HG03521 (cell line): Measurements from ENCODE around the gene RAB3D.
"Not testable (repeated sequence)": the region's sequence is repeated elsewhere in the genome, so short reads cannot be mapped to it uniquely, and the experiment has no call there.

Source experiments
- ATAC-seq: cut with Tn5 transposase; IDR thresholded peaks from one replicate; pipeline ENCODE4 v1.9.1; 2021; ENCODE audit warnings: mild to moderate bottlenecking, moderate library complexity; ENCODE audit not compliant: unreplicated experiment

Gene RAB3D, protein sequence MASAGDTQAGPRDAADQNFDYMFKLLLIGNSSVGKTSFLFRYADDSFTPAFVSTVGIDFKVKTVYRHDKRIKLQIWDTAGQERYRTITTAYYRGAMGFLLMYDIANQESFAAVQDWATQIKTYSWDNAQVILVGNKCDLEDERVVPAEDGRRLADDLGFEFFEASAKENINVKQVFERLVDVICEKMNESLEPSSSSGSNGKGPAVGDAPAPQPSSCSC

DNA sequence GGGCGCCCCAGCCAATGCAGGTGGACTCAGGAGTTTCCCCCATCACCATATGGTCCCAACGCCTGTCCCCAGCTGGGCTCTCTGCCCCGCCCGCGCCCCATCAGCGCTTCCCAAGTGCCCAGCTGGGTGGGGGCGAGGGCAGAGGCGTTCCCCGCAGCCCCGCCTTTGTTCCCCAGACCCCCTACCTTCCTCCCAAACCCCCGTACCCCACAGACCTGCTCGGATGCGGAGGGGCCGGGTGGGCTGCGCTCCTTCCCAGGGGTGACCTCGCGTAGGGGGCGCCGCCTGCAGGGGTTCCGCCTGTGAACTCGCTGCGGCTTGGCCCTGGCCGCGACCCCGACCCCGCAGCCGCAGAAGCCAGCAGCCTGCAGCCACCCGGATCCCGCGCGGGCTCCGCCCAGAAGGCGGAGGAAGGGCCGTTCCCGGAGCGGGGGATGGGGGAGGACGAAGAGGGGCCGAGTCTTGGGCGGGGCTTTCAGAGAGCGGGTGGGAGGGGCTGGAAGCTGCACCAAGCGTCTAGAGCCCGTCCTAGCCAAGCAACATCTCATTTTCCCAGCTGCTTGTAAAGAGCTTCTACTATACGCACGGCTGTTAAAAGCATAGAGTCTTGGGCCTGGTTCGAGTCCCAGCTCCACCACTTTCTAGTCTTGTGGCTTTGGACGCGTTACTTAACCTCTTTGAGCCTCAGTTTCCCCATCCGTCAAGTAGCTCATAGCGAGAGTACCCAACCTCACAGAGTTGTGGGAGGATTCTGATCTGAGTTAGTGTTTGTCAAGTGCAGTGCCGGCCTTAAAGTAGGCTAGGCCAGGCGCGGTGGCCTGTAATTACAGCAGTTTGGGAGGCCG lies at the start of gene RAB3D:
Gene RAB3D, minus strand, starts transcription at position 404 of the 845 bp plus-strand sequence. CDS start 2,258 bp downstream, outside the sequence.
- peak; percentile 71 for ATAC-seq

DNA sequence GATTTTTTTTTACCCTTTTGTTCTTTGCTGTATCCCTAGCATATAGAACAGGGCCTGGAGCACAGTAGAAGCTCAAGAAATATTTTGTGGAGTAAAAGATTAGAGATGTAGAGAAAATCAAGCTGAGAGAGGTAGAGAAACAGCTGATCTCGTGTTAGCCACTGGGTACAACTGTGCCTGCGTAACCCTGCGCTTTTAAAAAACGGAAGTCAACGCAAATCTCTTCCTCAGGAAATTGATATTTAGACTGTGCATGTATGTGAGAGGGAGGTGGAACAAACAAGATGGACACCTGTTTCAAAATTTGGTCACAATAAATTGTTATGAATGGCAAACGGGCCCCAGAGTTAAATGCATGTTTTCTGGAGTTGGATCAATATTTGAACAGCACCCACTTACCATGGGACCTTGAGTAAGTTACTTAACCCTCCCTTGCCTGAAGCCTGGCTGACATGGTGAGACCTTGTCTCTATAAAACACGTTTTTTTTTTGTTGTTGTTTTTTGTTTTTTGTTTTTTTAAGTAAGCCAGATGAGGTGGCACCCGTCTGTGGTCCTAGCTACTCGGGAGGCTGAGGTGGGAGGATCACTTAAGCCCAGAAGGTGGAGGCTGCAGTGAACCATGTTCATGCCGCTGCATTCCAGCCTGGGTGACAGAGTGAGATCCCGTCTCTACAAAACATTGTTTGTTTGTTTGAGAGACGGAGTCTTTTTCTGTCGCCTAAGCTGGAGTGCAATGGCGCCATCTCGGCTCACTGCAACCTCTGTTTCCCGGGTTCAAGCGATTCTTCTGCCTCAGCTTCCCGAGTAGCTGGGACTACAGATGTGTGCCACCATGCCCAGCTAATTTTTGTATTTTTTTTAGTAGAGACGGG lies 47.9 kb upstream of the RAB3D start:
- no peak for ATAC-seq

DNA sequence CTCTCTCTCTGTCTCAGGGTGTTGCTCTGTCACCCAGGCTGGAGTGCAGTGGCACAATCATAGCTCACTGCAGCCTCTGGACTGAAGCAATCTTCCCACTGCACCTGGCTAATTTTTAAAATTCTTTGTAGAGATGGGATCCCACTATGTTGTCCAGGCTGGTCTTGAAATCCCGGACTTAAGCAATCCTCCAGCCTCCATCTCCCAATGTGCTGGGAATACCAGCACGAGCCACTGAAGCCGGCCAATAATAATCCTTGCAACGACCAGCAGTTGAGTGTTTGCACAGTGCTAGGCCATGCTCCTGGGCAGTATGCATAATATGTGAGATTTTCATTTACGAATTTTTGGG lies 45.3 kb upstream of the RAB3D start:
- ATAC-seq: no peak

DNA sequence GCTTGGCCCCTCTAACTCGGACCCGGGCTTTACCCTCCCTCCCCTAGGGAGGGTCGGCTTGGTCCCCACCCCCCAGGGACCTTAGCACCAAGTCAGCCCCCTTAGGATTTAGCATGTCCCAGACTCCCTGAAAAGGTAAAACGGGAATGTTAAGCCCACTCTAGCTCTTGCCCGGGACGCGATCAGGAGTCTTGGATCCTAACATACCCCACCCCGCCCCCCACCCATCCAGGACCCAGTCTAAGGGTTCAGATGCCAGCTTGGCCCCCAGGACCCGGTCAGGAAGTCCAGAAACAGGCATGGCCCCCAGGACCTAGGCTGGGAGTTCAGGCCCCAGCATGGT lies 44.2 kb upstream of the RAB3D start:
- ATAC-seq: no peak

DNA sequence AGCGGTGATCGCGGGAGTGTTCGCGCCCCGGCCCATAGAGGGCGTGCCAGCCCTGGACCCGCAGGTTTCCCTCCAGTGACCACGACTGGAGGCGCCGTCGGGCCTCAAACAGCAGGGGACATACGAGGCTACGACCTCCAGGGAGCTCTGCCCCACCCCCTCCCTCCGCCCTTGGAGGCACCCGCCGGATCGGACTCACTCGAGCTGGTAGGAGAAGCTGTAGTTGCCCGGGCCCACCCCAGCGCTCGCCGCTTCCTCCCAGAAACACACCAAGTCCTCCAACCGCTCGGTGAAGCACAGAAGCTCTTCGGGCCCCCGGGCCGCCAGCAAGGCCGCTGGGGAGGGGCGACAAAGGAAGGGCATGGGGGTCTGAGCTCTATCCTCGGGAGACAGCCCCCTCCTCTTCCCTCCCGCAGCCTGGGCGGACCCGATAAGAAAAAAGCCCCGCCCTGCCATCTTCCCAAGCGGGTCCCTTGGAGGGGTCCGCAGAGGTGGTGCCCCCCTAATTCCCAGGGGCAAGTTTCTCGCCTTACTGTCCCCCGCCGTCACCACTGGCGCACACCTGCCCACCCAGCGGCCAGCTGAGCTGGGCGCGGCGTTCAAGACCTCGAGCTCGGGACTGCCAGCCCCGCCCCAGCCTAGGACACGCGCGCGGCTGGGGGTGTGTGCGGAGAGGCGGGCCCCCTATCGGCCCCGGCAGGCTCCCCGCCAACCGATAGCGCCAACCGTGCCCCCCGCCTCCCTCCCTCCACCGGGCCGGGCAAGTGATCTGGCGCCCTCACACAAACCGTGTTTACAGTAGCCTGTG lies 43.6 kb upstream of the RAB3D start:
- ATAC-seq: no peak

DNA sequence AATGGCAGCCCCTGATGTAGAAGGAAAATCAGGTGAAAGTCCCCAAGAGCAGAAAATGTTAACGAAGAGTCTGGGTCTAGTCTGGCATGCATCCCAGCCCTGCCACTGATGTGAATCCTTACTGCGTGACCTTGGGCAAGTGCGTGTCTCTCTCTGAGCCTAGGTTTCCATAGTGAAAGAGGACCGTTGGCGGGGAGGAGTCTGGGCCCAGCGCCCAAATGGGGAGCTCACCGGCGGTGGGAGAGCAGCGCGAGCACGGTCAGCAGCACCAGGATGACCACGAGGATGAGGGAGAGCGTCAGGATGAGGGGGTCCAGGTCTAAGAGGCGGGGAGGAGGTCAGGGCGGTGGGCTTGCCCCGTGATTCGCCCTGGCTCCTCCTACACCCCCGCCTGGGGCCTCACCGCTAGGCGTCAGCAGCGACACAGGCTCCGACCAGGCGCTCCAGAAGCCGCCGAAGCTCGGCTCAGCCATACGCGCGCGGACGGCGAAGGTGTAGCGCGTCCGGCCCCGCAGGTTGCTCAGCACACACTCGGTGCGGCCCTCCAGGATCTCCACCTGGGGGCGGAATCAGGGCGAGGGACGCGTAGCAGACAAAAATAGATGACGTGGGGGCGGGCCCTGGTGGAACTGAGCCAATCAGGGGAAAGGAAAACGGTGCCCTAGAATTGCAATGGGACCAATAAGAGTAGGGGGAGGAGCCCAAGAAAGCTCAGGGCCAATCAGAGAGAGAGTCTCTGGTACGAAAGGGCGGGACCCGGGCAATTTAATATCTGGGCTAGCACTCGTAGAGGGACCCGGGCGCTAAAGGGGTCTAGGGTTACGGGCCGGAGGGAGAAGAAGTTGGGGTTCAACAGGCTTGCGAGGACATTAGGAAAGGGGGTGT lies 41.4 kb upstream of the RAB3D start:
- ATAC-seq: peak; percentile 75

DNA sequence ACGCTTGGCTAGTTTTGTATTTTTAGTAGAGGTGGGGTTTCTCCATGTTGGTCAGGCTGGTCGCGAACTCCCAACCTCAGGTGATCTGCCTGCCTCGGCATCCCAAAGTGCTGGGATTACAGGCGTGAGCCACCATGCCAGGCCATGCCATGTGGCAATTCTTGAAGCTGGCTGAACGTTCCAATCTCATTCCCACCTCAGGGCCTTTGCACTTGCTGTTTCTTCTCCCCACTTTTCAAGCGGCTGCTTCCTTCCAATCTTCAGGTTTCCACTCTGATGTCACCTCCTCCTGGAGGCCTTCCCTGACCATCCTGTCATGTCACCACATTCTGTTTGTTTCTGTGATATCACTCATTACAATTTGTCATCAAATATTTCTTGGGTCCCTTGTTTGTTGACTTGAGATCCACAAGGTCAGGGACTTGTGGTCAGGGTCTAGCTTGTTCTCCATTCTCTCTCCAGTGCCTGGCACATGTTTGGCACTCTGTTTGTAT lies 40.4 kb upstream of the RAB3D start:
- no peak for ATAC-seq

DNA sequence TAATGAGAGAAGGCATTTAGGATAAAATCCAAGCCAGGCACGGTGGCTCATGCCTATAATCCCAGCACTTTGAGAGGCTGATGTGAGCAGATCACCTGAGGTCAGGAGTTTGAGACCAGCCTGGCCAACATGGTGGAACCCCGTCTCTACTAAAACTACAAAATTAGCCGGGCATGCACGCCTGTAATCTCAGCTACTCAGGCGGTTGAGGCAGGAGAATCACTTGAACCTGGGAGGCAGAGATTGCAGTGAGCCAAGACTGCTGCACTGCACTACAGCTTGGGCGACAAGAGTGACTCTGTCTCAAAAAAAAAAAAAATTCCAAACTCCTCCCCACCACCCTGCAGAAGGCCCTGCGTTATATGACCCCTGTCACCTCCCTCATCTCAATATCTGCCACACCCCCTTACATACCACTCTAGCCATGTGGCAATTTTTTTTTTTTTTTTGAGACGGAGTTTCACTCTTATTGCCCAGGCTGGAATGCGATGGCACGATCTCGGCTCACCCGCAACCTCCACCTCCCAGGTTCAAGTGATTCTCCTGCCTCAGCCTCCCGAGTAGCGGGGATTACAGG lies 39.9 kb upstream of the RAB3D start:
- ATAC-seq: not testable (repeated sequence)

DNA sequence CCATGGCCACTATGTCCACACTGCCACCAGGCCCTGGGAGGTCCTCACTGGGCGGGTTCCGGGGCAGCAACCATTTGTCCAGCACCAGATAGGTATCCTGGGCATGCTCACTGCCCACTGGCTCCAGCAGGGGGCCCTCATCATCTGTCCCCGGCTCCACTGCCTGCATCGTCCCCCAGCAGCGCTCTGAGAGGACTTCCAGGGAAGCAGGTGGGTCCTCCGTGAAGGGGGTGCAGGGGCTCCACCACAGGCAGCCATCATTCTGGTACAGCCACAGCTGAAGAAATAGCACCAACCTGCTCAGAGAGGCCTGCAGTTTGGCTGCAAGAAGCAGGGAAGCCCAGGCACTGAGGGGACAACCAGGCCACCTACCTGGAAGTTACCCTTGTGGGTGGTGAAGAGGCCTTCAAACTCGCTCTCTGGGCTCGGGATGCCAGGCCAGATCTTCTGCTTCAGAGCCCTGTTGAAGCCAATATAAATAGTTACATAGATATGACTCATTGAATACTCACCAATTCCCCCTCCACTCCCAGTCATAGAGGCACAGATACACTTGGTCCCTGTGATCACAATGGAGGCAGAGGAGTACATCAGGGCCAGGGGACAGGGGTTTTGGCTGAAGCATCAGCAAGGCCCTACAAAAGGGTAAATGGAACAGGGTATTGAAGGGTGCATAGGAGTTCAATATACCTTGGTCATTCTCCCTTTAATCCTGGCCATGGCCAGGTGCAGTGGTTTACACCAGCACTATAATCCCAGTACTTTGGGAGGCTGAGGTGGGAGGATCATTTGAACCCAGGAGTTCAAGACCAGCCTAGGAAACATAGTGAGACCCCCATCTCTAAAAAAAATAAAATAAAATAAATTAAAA lies 39.1 kb upstream of the RAB3D start:
- ATAC-seq: no peak

DNA sequence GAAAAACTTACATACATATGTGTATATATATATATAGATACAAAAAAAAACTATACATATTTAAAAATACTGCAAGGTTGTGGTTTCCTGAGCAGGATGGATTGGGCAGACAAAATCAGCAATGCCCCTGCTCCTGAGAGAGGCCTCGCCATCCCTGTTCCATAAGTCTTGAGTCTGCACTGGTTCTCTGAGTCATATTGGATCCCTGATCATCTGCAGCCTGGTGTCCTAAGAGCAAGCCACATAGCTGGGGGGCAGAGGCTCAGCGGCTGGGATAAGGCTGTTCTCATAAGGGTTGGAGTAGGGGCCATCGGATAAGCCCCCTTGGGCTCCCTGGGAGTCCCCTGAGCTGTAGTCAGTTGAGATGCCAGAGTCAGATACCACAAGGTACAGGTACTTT lies 38.3 kb upstream of the RAB3D start:
- ATAC-seq: no peak

DNA sequence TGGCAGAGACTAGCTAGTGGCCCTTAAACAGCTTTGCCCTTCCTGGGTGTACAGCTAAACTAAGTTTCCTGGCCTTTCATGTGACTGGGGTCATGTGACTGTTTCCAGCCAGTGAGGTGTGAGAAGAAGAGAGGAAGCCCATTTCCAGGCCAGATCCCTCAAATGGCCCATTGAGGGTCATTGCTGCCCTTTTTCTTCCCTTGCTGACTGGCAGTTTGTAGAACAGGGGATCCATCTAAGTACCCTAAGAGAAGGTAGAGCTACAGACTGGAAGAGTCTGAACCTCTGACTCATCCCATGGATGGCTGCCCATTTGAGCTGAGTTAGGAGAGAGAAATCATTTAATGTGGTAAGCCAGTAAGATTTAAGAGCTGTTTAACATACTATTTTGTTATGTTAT lies 37.8 kb upstream of the RAB3D start:
- ATAC-seq: no peak

DNA sequence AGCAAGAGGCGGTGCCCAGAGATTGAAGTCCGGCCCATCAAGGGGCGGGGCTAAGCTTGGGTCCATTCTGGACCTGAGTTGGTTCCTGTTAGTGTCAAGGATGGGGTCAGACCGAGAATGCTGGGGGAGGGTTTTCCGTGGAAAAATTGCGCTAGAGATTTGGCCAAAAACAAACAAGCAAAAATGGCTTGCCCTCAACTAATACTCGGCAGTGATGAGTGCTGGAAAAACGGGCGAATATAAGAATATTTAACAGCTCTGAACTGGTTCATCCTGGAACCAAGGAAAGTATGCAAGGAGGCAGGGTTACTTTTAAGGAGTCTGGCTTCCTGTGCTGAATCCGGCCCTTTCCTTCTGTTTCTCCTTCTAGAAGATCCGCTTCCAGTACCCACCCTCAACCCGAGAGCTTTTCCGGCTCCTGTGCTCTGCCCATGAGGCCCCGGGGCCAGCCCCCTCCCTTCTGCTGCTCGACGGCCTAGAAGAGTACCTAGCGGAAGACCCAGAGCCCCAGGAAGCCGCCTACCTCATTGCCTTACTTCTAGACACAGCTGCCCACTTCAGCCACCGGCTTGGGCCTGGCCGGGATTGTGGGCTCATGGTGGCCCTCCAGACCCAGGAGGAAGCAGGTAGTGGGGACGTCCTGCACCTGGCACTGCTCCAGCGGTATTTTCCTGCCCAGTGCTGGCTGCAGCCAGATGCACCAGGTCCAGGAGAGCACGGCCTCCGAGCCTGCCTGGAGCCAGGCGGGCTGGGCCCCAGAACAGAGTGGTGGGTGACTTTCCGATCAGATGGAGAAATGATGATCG lies 35.9 kb upstream of the RAB3D start:
- no peak for ATAC-seq

DNA sequence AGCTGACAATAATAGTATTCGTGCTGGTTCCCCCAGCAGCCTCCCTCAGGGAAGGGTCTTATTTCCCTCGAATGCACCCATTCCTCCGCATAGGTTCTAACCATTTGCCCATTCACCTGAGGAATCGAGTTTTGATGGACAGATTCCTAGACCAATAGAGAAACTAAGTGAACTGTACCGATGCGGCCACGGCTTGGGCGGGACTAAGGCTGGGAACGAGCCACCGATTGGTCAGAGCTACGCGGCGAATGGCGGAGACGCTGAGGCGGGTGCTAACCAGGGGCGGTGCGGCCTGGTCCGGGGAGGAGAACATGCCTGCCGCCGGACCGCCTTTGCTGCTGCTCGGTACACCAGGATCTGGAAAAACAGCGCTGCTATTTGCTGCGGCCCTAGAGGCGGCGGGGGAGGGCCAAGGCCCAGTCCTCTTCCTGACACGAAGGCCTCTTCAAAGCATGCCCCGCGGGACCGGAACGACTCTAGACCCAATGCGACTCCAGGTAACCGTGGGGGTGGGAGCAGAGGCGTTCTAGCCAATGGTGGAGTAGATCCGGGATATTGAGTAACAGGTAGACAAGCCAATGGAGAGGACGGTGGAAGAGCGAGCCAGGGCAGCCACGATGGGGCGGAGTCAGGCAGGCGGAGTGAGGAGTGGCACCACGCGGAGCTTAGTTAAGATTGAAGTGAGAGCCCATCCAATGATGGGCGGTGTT lies 35.1 kb upstream of the RAB3D start, which contains the start of gene SWSAP1:
Gene SWSAP1, plus strand, starts transcription at position 234 of the 710 bp plus-strand sequence. Its CDS starts 15 bp downstream, at position 249.
- peak; percentile 86 for ATAC-seq

DNA sequence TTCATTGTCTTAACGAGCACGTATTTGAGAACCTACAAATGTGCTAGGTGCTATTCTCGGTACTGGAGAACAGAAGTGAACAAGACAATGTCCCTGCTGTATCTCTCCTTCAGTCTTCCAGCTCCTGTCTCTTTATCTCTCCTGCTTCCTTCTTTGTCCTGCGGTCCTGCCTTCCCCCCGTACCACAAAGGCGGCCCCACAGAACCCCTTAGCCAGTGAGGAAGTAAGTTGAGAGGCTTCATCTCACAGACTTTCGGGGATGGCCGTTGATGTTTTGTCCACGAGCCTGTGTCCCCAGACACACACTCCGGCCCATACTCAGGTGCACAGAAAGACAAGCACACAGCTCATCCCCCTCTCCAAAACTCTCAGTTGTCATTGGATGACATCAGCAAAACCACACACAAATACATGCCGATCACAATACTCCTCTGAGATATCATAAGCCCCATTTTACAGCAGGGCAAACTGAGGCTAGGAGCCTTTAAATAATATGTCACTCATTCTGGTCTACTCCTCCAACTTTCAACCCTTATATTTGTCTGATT lies 34.5 kb upstream of the RAB3D start:
- no peak for ATAC-seq

DNA sequence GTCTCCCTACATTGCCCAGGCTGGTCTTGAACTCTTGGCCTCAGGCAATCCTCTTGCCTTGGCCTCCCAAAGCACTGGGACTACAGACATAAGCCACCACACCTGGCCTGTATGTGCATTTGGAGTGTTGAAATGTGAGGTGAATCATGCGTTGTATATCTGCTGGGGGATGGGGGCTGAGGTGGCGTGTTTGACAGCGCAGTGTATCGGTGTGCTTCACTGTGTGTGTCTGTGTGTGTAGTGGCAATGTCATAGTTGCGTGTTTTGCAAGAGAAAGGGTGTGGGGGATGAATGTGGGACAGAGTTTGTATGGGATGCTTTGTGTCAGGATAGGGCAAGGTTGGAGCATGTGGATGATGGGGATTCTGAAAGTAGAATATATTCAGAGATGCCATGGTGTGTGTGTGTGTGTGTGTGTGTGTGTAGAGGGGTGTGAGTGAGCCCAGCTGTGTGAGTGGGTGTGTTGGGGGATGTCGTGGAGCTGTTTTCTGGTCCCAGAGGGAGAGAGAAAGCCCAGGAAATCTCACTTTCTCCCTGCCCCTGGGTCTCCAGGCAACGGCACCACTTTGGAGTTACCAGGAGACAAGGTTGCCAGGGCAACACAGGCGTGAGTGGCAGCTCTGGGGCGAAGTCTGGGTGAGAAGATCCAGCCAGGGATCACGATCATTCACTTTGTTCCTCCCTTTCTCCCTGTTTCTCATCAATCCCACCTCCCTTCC lies 33.9 kb upstream of the RAB3D start:
- ATAC-seq: no peak

DNA sequence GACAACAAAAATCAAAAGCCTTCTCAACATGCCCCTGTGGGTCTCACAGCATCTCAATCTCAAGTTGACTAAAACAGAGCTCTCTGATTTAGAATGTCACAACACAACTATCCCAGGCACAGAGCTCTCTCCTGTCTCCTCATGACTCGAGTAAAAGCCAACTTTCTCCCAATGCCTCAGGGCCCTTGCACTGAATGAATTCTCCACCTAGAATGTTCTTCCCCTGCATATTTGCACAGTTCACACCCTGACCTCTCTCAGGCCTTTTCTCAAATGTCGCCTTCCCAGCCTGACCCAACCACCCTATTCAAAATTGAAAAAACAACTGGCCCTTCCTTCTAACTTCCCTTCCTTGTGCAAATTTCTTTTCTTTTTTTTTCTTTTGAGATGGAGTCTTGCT lies 31.3 kb upstream of the RAB3D start:
- ATAC-seq: no peak
